Measurements from ENCODE around the gene CCIN.
"Not testable (repeated sequence)": the region's sequence is repeated elsewhere in the genome, so short reads cannot be mapped to it uniquely, and the experiment has no call there.

The CCIN gene

GRCh38 chr9:36169166-36169565, at the start of gene CCIN:
CCIN (plus strand) TSS chr9:36169388; CDS start chr9:36169503, 115 bp downstream.
- DNase-seq, result no peak

GRCh38 chr9:36119476-36119875, 49.7 kb upstream of the CCIN start:
- no peak for DNase-seq

GRCh38 chr9:36120705-36121104, 48.5 kb upstream of the CCIN start:
- DNase-seq, result no peak

GRCh38 chr9:36121971-36122370, 47.2 kb upstream of the CCIN start:
- no peak for DNase-seq

GRCh38 chr9:36123515-36123914, 45.7 kb upstream of the CCIN start:
- DNase-seq, result no peak

GRCh38 chr9:36125062-36125855, 43.9 kb upstream of the CCIN start:
- no peak for DNase-seq

GRCh38 chr9:36126016-36126730, 43.0 kb upstream of the CCIN start:
- no peak for DNase-seq

- no peak for DNase-seq
Measured at GRCh38 chr9:36127652-36128244, 41.4 kb upstream of the CCIN start.

- DNase-seq, result no peak
Measured at GRCh38 chr9:36128349-36128748, 40.8 kb upstream of the CCIN start.

GRCh38 chr9:36129139-36129538, 40.0 kb upstream of the CCIN start:
- no peak for DNase-seq

- not testable (repeated sequence) for DNase-seq
Measured at GRCh38 chr9:36131666-36132065, 37.5 kb upstream of the CCIN start.

- DNase-seq, result no peak
Measured at GRCh38 chr9:36132086-36132485, 37.1 kb upstream of the CCIN start.

- no peak for DNase-seq
Measured at GRCh38 chr9:36134761-36135505, 34.3 kb upstream of the CCIN start.

GRCh38 chr9:36135741-36136271, 33.4 kb upstream of the CCIN start:
- DNase-seq, result no peak

- peak; percentile 85 for DNase-seq
Measured at GRCh38 chr9:36136272-36136893, 32.8 kb upstream of the CCIN start, which contains the start of gene GLIPR2. GLIPR2 (plus strand) TSS chr9:36136733; CDS start chr9:36136779, 46 bp downstream.

- peak; percentile 19 for DNase-seq
Measured at GRCh38 chr9:36136894-36137391, 32.2 kb upstream of the CCIN start.

- DNase-seq, result no peak
Measured at GRCh38 chr9:36137392-36138004, 31.7 kb upstream of the CCIN start.

GRCh38 chr9:36138496-36138895, 30.7 kb upstream of the CCIN start:
- DNase-seq, result no peak

GRCh38 chr9:36138901-36139300, 30.3 kb upstream of the CCIN start:
- no peak for DNase-seq

GRCh38 chr9:36140086-36141084, 28.8 kb upstream of the CCIN start:
- DNase-seq, result peak; percentile 40
